SK-N-SH (cell line): ENCODE data around the gene RAP2A. TPM values are rescaled to one million over a fixed set of nuclear protein-coding genes. Genes with fewer than 3 reads are reported as not detected.

Source experiments
- CTCF ChIA-PET: fragments of 300-600, 350-600 bp; formaldehyde crosslinking; extraction: SDS; loops from one replicate; lab custom pipeline; 2021; lab: Yijun Ruan, JAX
- POLR2A ChIA-PET: fragments of 350-600 bp; sonication (Branson Sonifier 250); formaldehyde crosslinking; extraction: SDS; loops from one replicate; lab custom pipeline; 2020; ENCODE audit warnings: antibody characterized with exemption, inconsistent platforms; lab: Yijun Ruan, JAX
- DNase-seq: peaks from one replicate; pipeline ENCODE4 v3.0.0; 2012
- H2AFZ ChIP-seq: fragments of 200-600 bp; sonication (generic); 2 replicates; pipeline ENCODE4 v1.8.1; 2016; ENCODE audit warnings: antibody characterized with exemption, mild to moderate bottlenecking, low read depth
- H3F3A ChIP-seq: fragments of 200-600 bp; sonication (generic); replicated peaks from 2 replicates; pipeline ENCODE3; 2016; ENCODE audit warnings: antibody characterized with exemption, mild to moderate bottlenecking; ENCODE audit not compliant: insufficient read depth
- H3K27ac ChIP-seq, 2 experiments: fragments of 200-500 bp in 1 of 2; fragments of 200-600 bp in 1 of 2; sonication (Bioruptor generic) in 1 of 2; sonication (generic), shearing (Covaris generic) in 1 of 2; 2 replicates each; pipeline versions ENCODE4 v1.5.1 to v1.6.1; 2014 to 2016; ENCODE audit warnings: low read depth in 2 of 2, inconsistent platforms in 1 of 2, low read length in 1 of 2, mild to moderate bottlenecking in 1 of 2, mixed read lengths in 1 of 2
- H3K27me3 ChIP-seq: fragments of 200-600 bp; sonication (generic), shearing (Covaris generic); 2 replicates; pipeline ENCODE4 v1.6.1; 2016; ENCODE audit warnings: mixed run types; ENCODE audit not compliant: insufficient read depth
- H3K36me3 ChIP-seq, 2 experiments: fragments of 200-500 bp in 1 of 2; fragments of 200-600 bp in 1 of 2; sonication (Bioruptor generic) in 1 of 2; sonication (generic) in 1 of 2; replicated peaks in 1 of 2; 2 replicates each; pipeline versions ENCODE3 to v1.5.1; 2014 to 2016; ENCODE audit warnings: low read length in 1 of 2, mild to moderate bottlenecking in 1 of 2; ENCODE audit not compliant: insufficient read depth in 2 of 2, control insufficient read depth in 1 of 2
- H3K4me1 ChIP-seq, 2 experiments: fragments of 200-500 bp in 1 of 2; fragments of 200-600 bp in 1 of 2; sonication (Bioruptor generic) in 1 of 2; sonication (generic), shearing (Covaris generic) in 1 of 2; 2 replicates each; pipeline versions ENCODE4 v1.5.1 to v1.6.1; 2014 to 2016; ENCODE audit warnings: low read depth in 1 of 2, low read length in 1 of 2, mixed run types in 1 of 2; ENCODE audit not compliant: insufficient read depth in 2 of 2, control insufficient read depth in 1 of 2
- H3K4me2 ChIP-seq: fragments of 200-600 bp; sonication (generic), shearing (Covaris generic); 2 replicates; pipeline ENCODE4 v1.6.1; 2017; ENCODE audit warnings: mixed run types
- H3K4me3 ChIP-seq, 2 experiments: fragments of 200-500 bp in 1 of 2; fragments of 200-600 bp in 1 of 2; sonication (Bioruptor generic) in 1 of 2; sonication (generic), shearing (Covaris generic) in 1 of 2; 2 replicates each; pipeline versions ENCODE4 v1.5.1 to v1.8.1; 2014 to 2016; ENCODE audit warnings: low read depth in 2 of 2, inconsistent platforms in 1 of 2, low read length in 1 of 2, mild to moderate bottlenecking in 1 of 2, mixed read lengths in 1 of 2, moderate library complexity in 1 of 2
- H3K79me2 ChIP-seq: fragments of 200-600 bp; sonication (generic); 2 replicates; pipeline ENCODE4 v1.8.1; 2017; ENCODE audit warnings: mild to moderate bottlenecking; ENCODE audit not compliant: insufficient read depth
- H3K9ac ChIP-seq: fragments of 200-600 bp; sonication (generic); 2 replicates; pipeline ENCODE4 v1.6.1; 2017; ENCODE audit warnings: mixed run types
- H3K9me2 ChIP-seq: fragments of 200-600 bp; sonication (generic); 2 replicates; pipeline ENCODE4 v1.6.1; 2017; ENCODE audit warnings: mixed run types
- H3K9me3 ChIP-seq: fragments of 200-600 bp; sonication (generic); 2 replicates; pipeline ENCODE4 v1.6.1; 2017; ENCODE audit warnings: mixed run types, mild to moderate bottlenecking, moderate library complexity
- H4K20me1 ChIP-seq: fragments of 200-600 bp; sonication (generic); 2 replicates; pipeline ENCODE4 v1.6.1; 2017; ENCODE audit warnings: mild to moderate bottlenecking, mixed run types; ENCODE audit not compliant: insufficient read depth
- CHD2 ChIP-seq: fragments of 150-350 bp; IDR thresholded peaks from 2 replicates; pipeline ENCODE4 v1.6.1; 2018; ENCODE audit warnings: low read length; ENCODE audit not compliant: partially characterized antibody
- EP300 ChIP-seq, 2 experiments: IDR thresholded peaks; 2 replicates each; pipeline versions ENCODE4 v1.4.0 to v1.6.1; 2012; ENCODE audit warnings: borderline replicate concordance in 1 of 2, low read depth in 1 of 2, low read length in 1 of 2
- FOXM1 ChIP-seq: IDR thresholded peaks from 2 replicates; pipeline ENCODE4 v1.4.0; 2012; ENCODE audit warnings: low read depth, mild to moderate bottlenecking
- GABPA ChIP-seq: IDR thresholded peaks from 2 replicates; pipeline ENCODE4 v1.4.0; 2012; ENCODE audit warnings: low read depth, mild to moderate bottlenecking
- GATA2 ChIP-seq: sonication (generic); formaldehyde crosslinking; IDR thresholded peaks from 2 replicates; pipeline ENCODE4 v1.5.0; 2020; ENCODE audit warnings: mild to moderate bottlenecking, missing genetic modification reagents
- MAX ChIP-seq: IDR thresholded peaks from 2 replicates; pipeline ENCODE4 v1.4.0; 2012; ENCODE audit warnings: low read depth
- NFIC ChIP-seq: IDR thresholded peaks from 2 replicates; pipeline ENCODE4 v1.4.0; 2012; ENCODE audit warnings: borderline replicate concordance
- NRF1 ChIP-seq: IDR thresholded peaks from 2 replicates; pipeline ENCODE4 v1.6.1; 2012; ENCODE audit warnings: low read depth, mild to moderate bottlenecking, low read length
- RFX5 ChIP-seq: IDR thresholded peaks from 2 replicates; pipeline ENCODE4 v1.6.1; 2012; ENCODE audit warnings: mild to moderate bottlenecking, improper control_type of control experiment, low read length
- RXRA ChIP-seq: IDR thresholded peaks from 2 replicates; pipeline ENCODE4 v1.4.0; 2012; ENCODE audit warnings: low read depth, mild to moderate bottlenecking, borderline replicate concordance
- TAF1 ChIP-seq: IDR thresholded peaks from 2 replicates; pipeline ENCODE4 v1.6.1; 2012; ENCODE audit warnings: low read depth, mild to moderate bottlenecking, low read length, moderate library complexity, borderline replicate concordance
- TCF12 ChIP-seq: IDR thresholded peaks from 2 replicates; pipeline ENCODE4 v1.4.0; 2012
- TEAD4 ChIP-seq: IDR thresholded peaks from 2 replicates; pipeline ENCODE4 v1.4.0; 2012; ENCODE audit warnings: mild to moderate bottlenecking, borderline replicate concordance; ENCODE audit not compliant: insufficient read depth
- WGBS: methylation state at CpG from one replicate; pipeline ENCODE4 v1.1.6; 2017; ENCODE audit warnings: low lambda C conversion rate; 5-methylcytosine and 5-hydroxymethylcytosine counted together
- polyA plus RNA-seq, 3 experiments: library from polyadenylated mRNA; depleted of rRNA; stranded (reverse); fragments of >200 nt; gene quantifications; 2 replicates each; pipeline ENCODE4 v1.2.3, GENCODE V29; 2012

Gene RAP2A
- polyA plus RNA-seq, 1 of the 3 experiments (the other 2 are of a cell fraction) = 6.5 TPM

DNA sequence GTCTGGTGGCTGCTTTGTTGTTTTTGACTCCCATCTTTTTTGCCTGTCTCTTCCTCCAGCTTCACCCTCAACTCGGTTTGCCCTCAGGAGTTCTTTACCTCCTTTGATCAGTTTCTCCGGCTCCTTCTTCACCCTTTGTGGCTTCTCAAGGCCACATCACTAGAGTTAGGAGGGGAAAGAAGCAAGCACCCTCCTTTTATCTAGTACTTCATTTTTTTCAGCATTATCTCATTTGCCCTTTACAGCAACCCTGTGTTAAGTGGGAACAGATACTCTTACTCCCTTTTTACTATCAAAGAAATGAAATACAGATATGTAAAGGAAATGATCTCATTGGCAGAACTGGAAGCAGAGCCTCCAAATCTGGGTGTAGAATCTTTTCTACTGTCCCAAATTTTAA, 26.9 kb downstream of the RAP2A start:
- Histone ChIP-seq H3K9me2 (no peaks in the 10 kb centered on the region), H4K20me1 (no peaks in the 10 kb centered on the region), H3K4me3 (no peak overlapping the region), H3K9me3 (no peaks in the 10 kb centered on the region), H3K4me1 (peaks cover 8 to 19% of the 10 kb centered on the region in 2 experiments; a peak in 2 of 4 replicates), H3K36me3 (peaks cover 21 to 28% of the 10 kb centered on the region in 2 experiments), H3K79me2 (peaks cover 41% of the 10 kb centered on the region; the same call in 1 of the 2 replicates), H3K4me2 (no peak overlapping the region), H3K27me3 (no peaks in the 10 kb centered on the region), H3F3A (no peaks in the 10 kb centered on the region), H3K27ac (peak overlapping the region in 1 of 2 experiments; percentile 81; a peak in 2 of 4 replicates), H2AFZ (no peak overlapping the region), H3K9ac (no peak overlapping the region)
- WGBS = 70% methylated on average over 2 of the region's 2 CpGs
- POLR2A ChIA-PET = no interaction called here
- TF ChIP-seq NRF1 (no peak), GABPA (no peak), RXRA (no peak), EP300 (IDR thresholded peaks at IDR 0.05; ENCODE audit: borderline replicate concordance in 1 of 2, low read depth in 1 of 2, low read length in 1 of 2) (peak in 1 of 2 experiments; percentile 60; a peak in 1 of 4 replicates), TAF1 (no peak), TCF12 (no peak), GATA2 (CRISPR knock-in tag) (peak; percentile 74), TEAD4 (no peak), RFX5 (no peak)
- CTCF ChIA-PET = no interaction called here
- peak; percentile 28 for DNase-seq

- no peak for TF ChIP-seq EP300 (IDR thresholded peaks at IDR 0.05; ENCODE audit: borderline replicate concordance in 1 of 2, low read depth in 1 of 2, low read length in 1 of 2)
- Histone ChIP-seq H3K36me3 (peaks cover 25 to 36% of the 10 kb centered on the region in 2 experiments), H3K9me3 (no peaks in the 10 kb centered on the region), H2AFZ (no peak overlapping the region), H3K4me1 (peaks cover 8 to 17% of the 10 kb centered on the region in 2 experiments; a peak in 2 of 4 replicates), H3K27me3 (no peaks in the 10 kb centered on the region), H3K4me2 (no peak overlapping the region), H3K9me2 (no peaks in the 10 kb centered on the region), H3K9ac (no peak overlapping the region), H4K20me1 (no peaks in the 10 kb centered on the region), H3K79me2 (peaks cover 19% of the 10 kb centered on the region; the same call in 1 of the 2 replicates), H3K27ac (no peak overlapping the region), H3F3A (no peaks in the 10 kb centered on the region), H3K4me3 (no peak overlapping the region)
- POLR2A ChIA-PET = no interaction called here
- no peak for DNase-seq
- WGBS = 85% methylated on average over 3 of the region's 3 CpGs
- CTCF ChIA-PET = no interaction called here
Observed at GRCh38 chr13:97464561-97464960, 30.6 kb downstream of the RAP2A start.

DNA sequence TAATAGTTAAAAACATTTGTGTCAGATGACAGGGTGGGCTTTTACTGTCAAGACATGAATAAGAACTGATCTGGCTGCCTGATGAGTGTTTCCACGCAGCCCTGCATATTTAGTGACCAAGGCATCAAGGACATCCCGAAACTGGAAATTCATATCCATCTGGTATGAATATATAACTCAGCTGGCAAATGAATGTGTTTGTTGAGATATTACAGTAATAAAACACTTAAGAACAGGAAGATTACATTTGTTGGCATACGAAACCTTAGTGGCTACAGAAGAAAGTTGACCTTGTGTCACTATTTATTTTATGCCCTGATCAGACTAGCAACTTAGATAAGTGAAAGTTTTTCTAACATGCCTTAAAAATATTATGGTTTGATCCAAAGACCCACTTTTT, 32.8 kb downstream of the RAP2A start:
- no peaks in the 10 kb centered on the region for H3K9me3 ChIP-seq
- DNase-seq = no peak
- no peak overlapping the region for H3K9ac ChIP-seq
- H3K9me2 ChIP-seq = no peaks in the 10 kb centered on the region
- peaks cover 25 to 36% of the 10 kb centered on the region in 2 experiments for H3K36me3 ChIP-seq
- no peak overlapping the region for H3K27ac ChIP-seq
- WGBS = 97% methylated on average over 3 of the region's 3 CpGs
- ChIA-PET POLR2A (no interaction called here), CTCF (no interaction called here)
- no peaks in the 10 kb centered on the region for H3F3A ChIP-seq
- H3K4me3 ChIP-seq = no peak overlapping the region
- H4K20me1 ChIP-seq = no peaks in the 10 kb centered on the region
- H2AFZ ChIP-seq = no peak overlapping the region
- TF ChIP-seq EP300 (IDR thresholded peaks at IDR 0.05; ENCODE audit: borderline replicate concordance in 1 of 2, low read depth in 1 of 2, low read length in 1 of 2) (no peak), CHD2 (no peak), MAX (no peak), TCF12 (no peak), FOXM1 (no peak), NFIC (no peak)
- H3K79me2 ChIP-seq = peaks cover 13% of the 10 kb centered on the region; the same call in 1 of the 2 replicates
- peaks cover 0 to 2% of the 10 kb centered on the region in 2 experiments; a peak in 2 of 4 replicates for H3K4me1 ChIP-seq
- H3K27me3 ChIP-seq = no peaks in the 10 kb centered on the region
- H3K4me2 ChIP-seq = no peak overlapping the region
